Skeletal muscle cell (primary cell): ENCODE measurements around the gene FAM216B.

Experiments
- DNase-seq: peaks from one replicate; pipeline ENCODE4 v3.0.0-alpha.2; 2010; ENCODE audit warnings: low read depth
- H3K4me3 ChIP-seq: 2 replicates; pipeline ENCODE4 v1.5.1; 2011; ENCODE audit warnings: low read depth, mild to moderate bottlenecking, control low read depth, low read length, moderate library complexity

FAM216B gene

GRCh38 chr13:42781352-42781751 is at the start of gene FAM216B:
Gene FAM216B (plus strand): TSS chr13:42781584. CDS start chr13:42784068, 2,484 bp downstream.
- DNase-seq: no peak
- H3K4me3 ChIP-seq: no peak within 1 kb of the TSS

- no peak for DNase-seq
- no peak overlapping the region for H3K4me3 ChIP-seq
Observed at GRCh38 chr13:42732073-42732472, 49.3 kb upstream of the FAM216B start.

- no peak overlapping the region for H3K4me3 ChIP-seq
- DNase-seq: no peak
Observed at GRCh38 chr13:42733046-42733445, 48.3 kb upstream of the FAM216B start.

DNA sequence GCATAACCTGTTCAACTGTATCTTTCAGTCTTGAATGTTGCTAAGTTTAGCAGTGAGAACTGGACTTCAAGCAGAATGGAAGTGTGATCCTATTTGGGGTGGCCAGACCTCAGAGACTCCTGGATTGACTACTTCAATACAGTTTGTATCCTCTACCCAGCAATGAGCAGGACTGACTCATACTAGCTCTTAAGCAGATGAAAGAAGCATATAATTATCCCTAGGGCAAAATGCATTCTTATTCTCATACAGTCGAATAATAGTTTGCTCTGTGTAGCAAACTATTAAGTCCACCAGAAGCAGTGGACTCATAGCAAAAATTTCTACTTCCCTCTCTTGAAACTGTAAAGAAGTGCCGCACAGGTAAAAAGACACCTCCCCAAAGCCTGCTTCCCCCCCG is 46.4 kb upstream of the FAM216B start:
- no peak for DNase-seq
- no peak overlapping the region for H3K4me3 ChIP-seq

GRCh38 chr13:42740753-42741152 is 40.6 kb upstream of the FAM216B start:
- no peak for DNase-seq

DNA sequence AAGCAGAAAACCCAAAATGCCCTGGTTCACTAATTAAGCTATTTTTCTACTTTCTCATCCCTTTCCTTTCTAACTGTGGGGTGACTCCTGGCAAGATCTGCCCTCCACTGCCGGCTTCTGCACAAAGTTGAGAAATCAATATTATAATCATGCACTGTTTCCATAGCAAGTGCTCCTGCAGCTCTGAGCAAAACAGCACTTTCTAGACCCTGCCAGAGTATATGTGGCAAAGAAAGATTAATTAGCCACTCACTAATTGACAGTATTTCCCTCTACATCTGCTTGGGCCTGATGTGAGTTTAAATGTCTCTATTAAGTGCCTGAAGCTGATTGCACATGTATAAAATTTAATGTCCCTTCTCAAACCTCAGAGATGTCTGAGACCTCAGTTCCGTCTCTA is 39.5 kb upstream of the FAM216B start:
- no peak for DNase-seq

More at GRCh38 chr13:42740753-42741152, 40.6 kb upstream of the FAM216B start:
- no peak overlapping the region for H3K4me3 ChIP-seq

DNA sequence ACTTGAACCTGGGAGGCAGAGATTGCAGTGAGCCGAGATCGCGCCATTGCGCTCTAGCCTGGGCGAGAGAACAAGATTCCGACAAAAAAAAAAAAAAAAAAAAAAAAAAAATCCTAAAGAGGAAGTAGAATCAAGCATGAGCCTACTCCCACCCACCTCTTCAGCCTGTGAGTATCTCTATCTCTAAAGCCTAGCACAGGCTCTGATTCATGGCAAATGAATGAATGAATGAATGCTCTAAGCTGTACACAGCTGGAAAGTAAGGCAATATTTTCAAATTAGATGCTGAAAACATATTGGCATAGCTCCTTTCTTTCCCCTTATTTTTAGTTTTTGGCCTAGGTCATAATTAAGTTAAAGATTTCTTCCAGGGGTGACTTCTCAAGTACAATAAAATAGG is 35.7 kb upstream of the FAM216B start:
- DNase-seq: no peak
- H3K4me3 ChIP-seq: no peak overlapping the region

More for the DNA sequence above, 39.5 kb upstream of the FAM216B start:
- H3K4me3 ChIP-seq: no peak overlapping the region

GRCh38 chr13:42746866-42747265 is 34.5 kb upstream of the FAM216B start:
- peak; percentile 45 for DNase-seq
- no peak overlapping the region for H3K4me3 ChIP-seq

GRCh38 chr13:42747399-42747873 is 33.9 kb upstream of the FAM216B start:
- no peak overlapping the region for H3K4me3 ChIP-seq
- DNase-seq: peak; percentile 92

DNA sequence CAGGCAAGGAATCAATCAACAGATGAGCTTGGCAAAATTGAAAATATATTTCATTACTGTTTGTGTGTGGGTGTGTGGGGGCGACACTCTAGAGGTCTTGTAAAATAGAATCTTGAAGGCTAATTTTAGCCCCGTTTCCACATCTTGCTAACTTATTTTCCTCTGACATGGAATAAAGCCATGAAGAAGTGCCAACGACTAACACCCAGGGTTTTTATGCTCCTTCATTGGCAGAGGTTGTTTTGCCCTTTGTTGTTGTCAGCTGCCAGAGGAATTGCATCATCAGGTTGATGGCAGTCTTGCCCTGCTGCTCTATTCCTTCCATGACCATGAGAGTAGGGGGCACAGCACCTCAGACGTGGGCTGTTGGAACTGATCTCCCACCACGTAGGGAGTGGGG is 30.6 kb upstream of the FAM216B start:
- no peak overlapping the region for H3K4me3 ChIP-seq
- no peak for DNase-seq

- no peak for DNase-seq
- no peak overlapping the region for H3K4me3 ChIP-seq
Observed at GRCh38 chr13:42751693-42752092, 29.7 kb upstream of the FAM216B start.

GRCh38 chr13:42752731-42753130 is 28.7 kb upstream of the FAM216B start:
- DNase-seq: no peak
- no peak overlapping the region for H3K4me3 ChIP-seq

DNA sequence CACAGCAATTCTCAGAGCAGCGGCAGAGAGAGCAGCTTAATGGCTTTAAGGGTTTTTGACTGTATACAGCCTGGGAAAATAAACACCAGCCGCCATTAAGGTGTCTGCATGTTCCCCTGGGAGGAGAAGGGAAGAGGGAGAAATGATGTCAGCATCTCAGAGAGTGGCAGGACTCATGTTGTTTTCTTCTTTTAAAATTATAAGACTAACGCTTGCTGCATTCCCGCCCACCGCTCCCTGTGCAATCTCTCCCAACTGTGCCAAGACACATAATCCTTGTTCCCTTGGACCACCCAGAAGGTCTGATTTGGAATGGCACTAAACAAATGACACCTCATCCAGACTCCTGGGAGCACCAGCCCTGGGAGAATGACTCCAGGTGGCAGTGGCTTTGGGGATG is 27.7 kb upstream of the FAM216B start:
- H3K4me3 ChIP-seq: no peak overlapping the region
- DNase-seq: peak; percentile 40

DNA sequence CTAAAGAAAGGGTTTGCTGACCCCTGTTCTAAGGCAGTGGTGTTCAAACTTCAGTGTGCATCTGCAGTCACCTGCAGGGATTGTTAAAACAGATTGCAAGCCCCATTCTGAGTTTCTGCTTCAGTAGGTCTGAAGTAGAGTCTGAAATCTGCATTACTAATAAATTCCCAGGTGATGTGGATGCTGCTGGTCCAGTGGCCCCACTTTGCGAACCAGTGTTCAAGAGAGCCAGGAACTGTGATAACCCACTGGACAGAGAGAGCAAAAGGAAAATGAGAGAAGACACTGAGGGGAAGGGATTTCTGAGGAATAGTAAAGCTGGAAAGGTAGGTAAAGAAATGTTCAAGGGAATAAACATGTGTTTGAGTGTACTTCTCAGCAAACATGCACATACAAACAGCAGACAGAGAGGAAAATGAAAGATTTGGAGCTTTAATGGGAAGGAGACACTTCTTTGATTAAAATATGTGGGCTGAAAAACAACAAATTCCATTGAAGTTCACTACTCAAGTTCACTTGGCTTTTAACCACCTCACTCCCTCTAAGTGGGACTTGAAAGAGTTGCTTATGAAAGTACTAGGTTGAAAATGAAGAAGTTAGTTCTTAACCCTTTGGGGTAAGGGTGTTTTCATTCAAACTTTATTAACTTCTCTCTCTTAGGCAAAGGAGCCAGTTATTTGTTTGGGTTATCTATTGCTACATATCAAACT is 26.4 kb upstream of the FAM216B start:
- H3K4me3 ChIP-seq: no peak overlapping the region
- DNase-seq: no peak

GRCh38 chr13:42757678-42758420 is 23.5 kb upstream of the FAM216B start:
- no peak overlapping the region for H3K4me3 ChIP-seq

DNA sequence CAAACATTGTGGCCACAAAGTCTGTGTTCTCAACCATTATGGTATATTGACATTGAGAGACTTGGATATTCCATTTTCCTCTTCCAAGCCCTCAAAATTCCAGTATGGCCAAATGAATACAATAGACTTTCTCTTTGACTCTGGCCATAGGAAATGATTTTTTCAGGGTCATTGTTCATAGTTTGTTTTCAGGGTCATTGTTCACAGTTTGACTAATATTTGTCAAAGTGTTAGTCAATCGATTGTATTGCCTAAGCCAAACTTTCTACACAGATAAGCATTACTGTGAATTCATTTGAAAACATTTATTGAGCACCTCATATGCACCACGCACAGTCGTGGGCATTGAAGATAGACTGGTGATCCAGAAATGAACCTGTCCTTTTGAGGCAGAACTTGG is 22.9 kb upstream of the FAM216B start:
- H3K4me3 ChIP-seq: no peak overlapping the region
- DNase-seq: no peak

More at GRCh38 chr13:42757678-42758420, 23.5 kb upstream of the FAM216B start:
- no peak for DNase-seq

DNA sequence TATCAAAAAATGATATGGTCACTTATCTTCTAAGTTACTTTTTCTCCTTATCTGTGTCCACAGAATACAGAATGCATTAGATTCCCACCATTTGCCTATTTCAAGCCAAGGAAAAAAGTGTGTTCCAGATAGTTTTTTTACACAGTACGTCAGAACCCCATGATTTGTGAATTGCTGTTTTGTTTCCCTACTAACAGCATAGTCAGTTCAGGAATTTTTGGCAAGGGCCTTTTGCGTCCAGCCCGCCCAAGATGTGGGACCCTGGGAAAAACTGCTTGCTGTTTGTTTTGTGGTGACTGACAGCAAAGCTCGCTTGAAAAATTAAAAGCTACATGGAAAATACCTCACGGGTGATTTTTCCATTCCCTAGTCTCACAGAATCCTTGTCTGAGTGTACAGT is 20.4 kb upstream of the FAM216B start:
- no peak overlapping the region for H3K4me3 ChIP-seq
- no peak for DNase-seq

DNA sequence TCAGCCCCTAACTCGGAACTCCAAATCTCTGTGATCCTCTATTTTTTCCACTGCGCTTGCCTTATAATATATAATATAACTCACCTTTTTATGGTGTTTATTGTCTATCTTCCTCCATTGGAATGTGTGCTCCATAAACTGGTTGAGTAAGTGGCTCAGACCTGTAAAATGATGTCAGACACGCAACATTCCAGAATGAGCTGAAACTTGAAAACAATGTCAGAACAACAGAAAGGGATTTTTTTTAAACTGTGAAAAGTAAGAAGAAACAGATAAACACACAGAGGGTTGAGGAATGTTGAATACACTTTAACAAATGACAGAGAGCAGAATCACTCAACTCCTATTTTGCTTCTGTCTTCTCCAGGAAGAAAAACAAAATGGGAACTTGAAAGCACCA is 19.1 kb upstream of the FAM216B start:
- peak; percentile 45 for DNase-seq
- no peak overlapping the region for H3K4me3 ChIP-seq

DNA sequence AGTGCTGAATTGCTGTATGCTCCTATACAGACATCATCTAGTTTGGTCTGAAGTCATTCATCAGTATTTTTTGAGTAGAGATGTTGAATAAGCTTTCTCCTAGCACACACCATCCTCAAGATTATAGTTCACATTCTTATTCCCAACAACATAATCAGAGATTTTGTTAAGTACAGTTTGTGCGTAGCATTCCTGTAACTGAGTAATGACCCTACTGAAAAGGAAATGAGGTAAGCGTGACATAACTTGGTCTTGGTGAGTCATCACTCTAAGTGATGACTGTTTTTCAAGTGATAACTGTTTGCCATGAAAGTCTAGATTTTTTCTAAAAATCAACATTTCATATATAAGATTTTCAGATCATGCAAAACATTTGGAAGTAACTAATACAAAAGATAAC is 18.5 kb upstream of the FAM216B start:
- DNase-seq: peak; percentile 89
- no peak overlapping the region for H3K4me3 ChIP-seq

- DNase-seq: no peak
- no peak overlapping the region for H3K4me3 ChIP-seq
Observed at GRCh38 chr13:42766016-42766415, 15.4 kb upstream of the FAM216B start.

DNA sequence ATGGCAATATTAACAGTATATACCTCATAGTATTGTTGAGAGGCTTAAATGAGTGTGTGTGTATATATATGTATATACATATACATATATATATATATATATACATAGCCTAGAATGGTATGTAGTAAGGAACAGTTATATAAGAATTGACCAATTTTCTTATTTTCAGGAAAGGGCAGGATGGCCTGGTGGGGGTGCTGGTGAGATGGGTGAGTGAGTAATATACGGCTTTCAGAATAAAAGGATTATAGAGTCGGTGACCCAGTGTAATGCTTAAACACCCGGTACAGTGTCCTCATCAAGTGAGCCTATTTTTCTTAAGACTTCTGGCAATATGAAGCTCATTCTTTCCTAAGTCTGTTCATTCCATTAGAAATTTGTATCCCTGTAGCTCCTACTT is 11.7 kb upstream of the FAM216B start:
- no peak for DNase-seq
- H3K4me3 ChIP-seq: no peak overlapping the region
